ENCODE measurements around the gene TMEM117. TPM values are rescaled to one million over a fixed set of nuclear protein-coding genes. Genes with fewer than 3 reads are reported as not detected.

Gene TMEM117
- total RNA-seq, 1 donor from 2014 or later, result 0.80 TPM

- H3K36me3 Mint-ChIP-seq (ENCODE audit: low read depth, unreplicated experiment), result no peaks in the 10 kb centered on the region
- TF ChIP-seq CTCF (IDR thresholded peaks at IDR 0.05; ENCODE audit: unreplicated experiment), result peak; percentile 70
- H3K4me1 Mint-ChIP-seq (ENCODE audit: unreplicated experiment), result peaks cover 9% of the 10 kb centered on the region
- H3K27me3 Mint-ChIP-seq (ENCODE audit: unreplicated experiment), result no peaks in the 10 kb centered on the region
- H3K27ac Mint-ChIP-seq (ENCODE audit: unreplicated experiment), result no peak overlapping the region
- peak; percentile 37 for DNase-seq (ENCODE audit: low spot score)
- no peak overlapping the region for H3K4me3 Mint-ChIP-seq (ENCODE audit: unreplicated experiment)
- no peaks in the 10 kb centered on the region for H3K9me3 Mint-ChIP-seq (ENCODE audit: unreplicated experiment)
These were observed 46.8 kb downstream of the TMEM117 start for GRCh38 chr12:43882578-43883178.

- no peaks in the 10 kb centered on the region for H3K36me3 Mint-ChIP-seq (ENCODE audit: low read depth, unreplicated experiment)
- no peak for DNase-seq (ENCODE audit: low spot score)
- peaks cover 9% of the 10 kb centered on the region for H3K4me1 Mint-ChIP-seq (ENCODE audit: unreplicated experiment)
- no peak overlapping the region for H3K4me3 Mint-ChIP-seq (ENCODE audit: unreplicated experiment)
- no peaks in the 10 kb centered on the region for H3K9me3 Mint-ChIP-seq (ENCODE audit: unreplicated experiment)
- no peaks in the 10 kb centered on the region for H3K27me3 Mint-ChIP-seq (ENCODE audit: unreplicated experiment)
- H3K27ac Mint-ChIP-seq (ENCODE audit: unreplicated experiment), result no peak overlapping the region
- TF ChIP-seq CTCF (IDR thresholded peaks at IDR 0.05; ENCODE audit: unreplicated experiment), result no peak
These were observed 47.4 kb downstream of the TMEM117 start for GRCh38 chr12:43883311-43883710.

- Mint-ChIP-seq H3K4me1 (ENCODE audit: unreplicated experiment) (peaks cover 9% of the 10 kb centered on the region), H3K27ac (ENCODE audit: unreplicated experiment) (no peak overlapping the region)
These were observed 47.9 kb downstream of the TMEM117 start for GRCh38 chr12:43883748-43884147.

GRCh38 chr12:43884683-43885410 lies 49.0 kb downstream of the TMEM117 start:
- no peaks in the 10 kb centered on the region for H3K36me3 Mint-ChIP-seq (ENCODE audit: low read depth, unreplicated experiment)
- no peaks in the 10 kb centered on the region for H3K9me3 Mint-ChIP-seq (ENCODE audit: unreplicated experiment)
- no peaks in the 10 kb centered on the region for H3K27me3 Mint-ChIP-seq (ENCODE audit: unreplicated experiment)
- no peak for TF ChIP-seq CTCF (IDR thresholded peaks at IDR 0.05; ENCODE audit: unreplicated experiment)
- peak overlapping the region; percentile 62 for H3K27ac Mint-ChIP-seq (ENCODE audit: unreplicated experiment)
- no peak for DNase-seq (ENCODE audit: low spot score)
- peaks cover 9% of the 10 kb centered on the region for H3K4me1 Mint-ChIP-seq (ENCODE audit: unreplicated experiment)
- H3K4me3 Mint-ChIP-seq (ENCODE audit: unreplicated experiment), result no peak overlapping the region

More at GRCh38 chr12:43883748-43884147, 47.9 kb downstream of the TMEM117 start:
- H3K9me3 Mint-ChIP-seq (ENCODE audit: unreplicated experiment), result no peaks in the 10 kb centered on the region
- no peak overlapping the region for H3K4me3 Mint-ChIP-seq (ENCODE audit: unreplicated experiment)
- DNase-seq (ENCODE audit: low spot score), result no peak
- TF ChIP-seq CTCF (IDR thresholded peaks at IDR 0.05; ENCODE audit: unreplicated experiment), result no peak
- H3K27me3 Mint-ChIP-seq (ENCODE audit: unreplicated experiment), result no peaks in the 10 kb centered on the region
- no peaks in the 10 kb centered on the region for H3K36me3 Mint-ChIP-seq (ENCODE audit: low read depth, unreplicated experiment)

GRCh38 chr12:43887397-43887796 lies 51.5 kb downstream of the TMEM117 start:
- H3K4me3 Mint-ChIP-seq (ENCODE audit: unreplicated experiment), result no peak overlapping the region
- no peaks in the 10 kb centered on the region for H3K9me3 Mint-ChIP-seq (ENCODE audit: unreplicated experiment)
- no peaks in the 10 kb centered on the region for H3K36me3 Mint-ChIP-seq (ENCODE audit: low read depth, unreplicated experiment)
- peaks cover 9% of the 10 kb centered on the region for H3K4me1 Mint-ChIP-seq (ENCODE audit: unreplicated experiment)
- H3K27me3 Mint-ChIP-seq (ENCODE audit: unreplicated experiment), result no peaks in the 10 kb centered on the region
- TF ChIP-seq CTCF (IDR thresholded peaks at IDR 0.05; ENCODE audit: unreplicated experiment), result no peak
- no peak for DNase-seq (ENCODE audit: low spot score)
- no peak overlapping the region for H3K27ac Mint-ChIP-seq (ENCODE audit: unreplicated experiment)
